NB4 (cell line): ENCODE results near the gene S100A7A.

Experiments
- POLR2A ChIP-seq: IDR thresholded peaks from 2 replicates; pipeline ENCODE4 v1.6.1; 2011; ENCODE audit warnings: mild to moderate bottlenecking; ENCODE audit not compliant: insufficient read length; ENCODE audit errors: extremely low read depth
- TF ChIP-seq, protein P1 (sequence below): IDR thresholded peaks from one replicate; pipeline ENCODE4 v1.5.1; 2012; ENCODE audit warnings: low read depth, low read length

DNA sequence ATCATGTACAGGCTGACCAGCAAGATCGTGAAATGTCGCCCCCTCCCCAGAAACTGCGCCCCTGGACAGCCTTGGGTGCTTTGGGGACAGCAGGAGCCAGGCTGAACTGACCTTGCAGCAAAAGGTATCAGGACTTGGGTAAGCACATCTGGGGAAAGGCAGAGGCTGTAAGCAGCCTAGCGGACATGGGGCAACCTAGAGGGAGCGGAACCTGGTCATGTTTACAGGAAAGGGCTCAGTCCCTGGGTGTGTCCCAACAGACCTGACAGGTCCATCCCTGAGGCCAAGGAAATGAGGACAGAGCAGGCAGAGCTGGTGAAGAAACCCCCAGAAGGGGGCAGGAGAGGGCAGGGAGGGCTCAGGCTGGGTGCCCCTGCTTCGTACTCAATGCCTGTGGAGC is 22.4 kb upstream of the S100A7A start:
- TF ChIP-seq POLR2A = no peak
- TF ChIP-seq, protein P1, sequence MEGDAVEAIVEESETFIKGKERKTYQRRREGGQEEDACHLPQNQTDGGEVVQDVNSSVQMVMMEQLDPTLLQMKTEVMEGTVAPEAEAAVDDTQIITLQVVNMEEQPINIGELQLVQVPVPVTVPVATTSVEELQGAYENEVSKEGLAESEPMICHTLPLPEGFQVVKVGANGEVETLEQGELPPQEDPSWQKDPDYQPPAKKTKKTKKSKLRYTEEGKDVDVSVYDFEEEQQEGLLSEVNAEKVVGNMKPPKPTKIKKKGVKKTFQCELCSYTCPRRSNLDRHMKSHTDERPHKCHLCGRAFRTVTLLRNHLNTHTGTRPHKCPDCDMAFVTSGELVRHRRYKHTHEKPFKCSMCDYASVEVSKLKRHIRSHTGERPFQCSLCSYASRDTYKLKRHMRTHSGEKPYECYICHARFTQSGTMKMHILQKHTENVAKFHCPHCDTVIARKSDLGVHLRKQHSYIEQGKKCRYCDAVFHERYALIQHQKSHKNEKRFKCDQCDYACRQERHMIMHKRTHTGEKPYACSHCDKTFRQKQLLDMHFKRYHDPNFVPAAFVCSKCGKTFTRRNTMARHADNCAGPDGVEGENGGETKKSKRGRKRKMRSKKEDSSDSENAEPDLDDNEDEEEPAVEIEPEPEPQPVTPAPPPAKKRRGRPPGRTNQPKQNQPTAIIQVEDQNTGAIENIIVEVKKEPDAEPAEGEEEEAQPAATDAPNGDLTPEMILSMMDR = peak; percentile 29
